Thoracic aorta (tissue), 2 donors: ENCODE measurements around the gene TGM2. TPM values are rescaled to one million over a fixed set of nuclear protein-coding genes. Genes with fewer than 3 reads are reported as not detected.

Experiments used
- ATAC-seq: fragments of 150-250 bp; one replicate; pipeline ENCODE4 v1.8.0; 2017; ENCODE audit warnings: low read depth; ENCODE audit not compliant: insufficient number of reproducible peaks, low FRiP score
- DNase-seq: peaks from one replicate; pipeline ENCODE4 v3.0.0-alpha.2; 2020; ENCODE audit warnings: low spot score
- H3K27ac ChIP-seq, 2 donors: fragments of 200-600 bp; sonication (generic); 1 replicate in 1 of 2; 2 replicates in 1 of 2; pipeline ENCODE4 v1.5.1; 2016; ENCODE audit warnings: mild to moderate bottlenecking in 2 of 2, moderate library complexity in 2 of 2
- H3K27me3 ChIP-seq: fragments of 200-600 bp; sonication (generic); replicated peaks from 2 replicates; pipeline ENCODE4 v1.6.0; 2016; ENCODE audit warnings: mild to moderate bottlenecking; ENCODE audit not compliant: insufficient read depth
- H3K36me3 ChIP-seq: fragments of 200-600 bp; sonication (generic); one replicate; pipeline ENCODE4 v1.5.1; 2016
- H3K4me1 ChIP-seq, 2 donors: fragments of 200-600 bp; sonication (generic); 1 replicate in 1 of 2; 2 replicates in 1 of 2; pipeline versions ENCODE4 v1.5.1 to v1.6.0; 2016; ENCODE audit warnings: low read depth in 2 of 2, mild to moderate bottlenecking in 1 of 2; ENCODE audit not compliant: control insufficient read depth in 1 of 2
- H3K4me3 ChIP-seq: fragments of 200-600 bp; sonication (generic); 2 replicates; pipeline ENCODE4 v1.5.1; 2016; ENCODE audit warnings: mild to moderate bottlenecking
- H3K9me3 ChIP-seq: fragments of 200-600 bp; sonication (generic); 2 replicates; pipeline ENCODE4 v1.5.1; 2016
- CTCF ChIP-seq: fragments of 200-600 bp; sonication (generic); IDR thresholded peaks from one replicate; pipeline ENCODE4 v1.5.1; 2019; ENCODE audit warnings: antibody characterized with exemption
- total RNA-seq, 2 donors: library from RNA; depleted of rRNA; stranded (reverse); fragments of >200 nt; gene quantifications; one replicate each; pipeline versions ENCODE4 v1.1.0 to v1.2.3, GENCODE V29; 2016

TGM2 gene
- total RNA-seq, 2 donors from 2014 or later = 371 to 755 TPM

- ATAC-seq (no peak), DNase-seq (no peak)
- H3K36me3 ChIP-seq = no peaks in the 10 kb centered on the region
- H3K27ac ChIP-seq = peak overlapping the region; percentile 30 to 86
- no peak overlapping the region for H3K4me3 ChIP-seq
- H3K4me1 ChIP-seq = peaks cover 15 to 69% of the 10 kb centered on the region in 2 donors
- no peak for TF ChIP-seq CTCF
- H3K27me3 ChIP-seq = no peaks in the 10 kb centered on the region
- H3K9me3 ChIP-seq = no peaks in the 10 kb centered on the region
Measured at GRCh38 chr20:38171675-38172043, 6.6 kb upstream of the TGM2 start.

- H3K36me3 ChIP-seq = no peaks in the 10 kb centered on the region
- no peaks in the 10 kb centered on the region for H3K27me3 ChIP-seq
- ATAC-seq (no peak), DNase-seq (no peak)
- no peaks in the 10 kb centered on the region for H3K9me3 ChIP-seq
- H3K4me3 ChIP-seq = no peak overlapping the region
- peak overlapping the region; percentile 30 to 86 for H3K27ac ChIP-seq
- TF ChIP-seq CTCF = no peak
- peaks cover 18 to 75% of the 10 kb centered on the region in 2 donors for H3K4me1 ChIP-seq
Measured at GRCh38 chr20:38170826-38171674, 6.0 kb upstream of the TGM2 start.

- ATAC-seq = no peak
- peaks cover 18 to 82% of the 10 kb centered on the region in 2 donors for H3K4me1 ChIP-seq
- DNase-seq = no peak
- no peaks in the 10 kb centered on the region for H3K9me3 ChIP-seq
- peak overlapping the region; percentile 30 to 86 for H3K27ac ChIP-seq
- H3K27me3 ChIP-seq = no peaks in the 10 kb centered on the region
- no peaks in the 10 kb centered on the region for H3K36me3 ChIP-seq
- H3K4me3 ChIP-seq = no peak overlapping the region
- no peak for TF ChIP-seq CTCF
Measured at GRCh38 chr20:38170219-38170825, 5.3 kb upstream of the TGM2 start.

- TF ChIP-seq CTCF = no peak
- Histone ChIP-seq H3K4me1 (peaks cover 18 to 82% of the 10 kb centered on the region in 2 donors), H3K27me3 (no peaks in the 10 kb centered on the region), H3K4me3 (no peak overlapping the region), H3K9me3 (no peaks in the 10 kb centered on the region), H3K36me3 (no peaks in the 10 kb centered on the region), H3K27ac (peak overlapping the region in 1 of 2 donors; percentile 86)
- no peak for ATAC-seq
- DNase-seq = no peak
Measured at GRCh38 chr20:38169636-38170193, 4.6 kb upstream of the TGM2 start.
